GM12874 (cell line): ENCODE measurements around the gene FKBP5.

ENCODE experiments used
- CTCF ChIP-seq: IDR thresholded peaks from 2 replicates; pipeline ENCODE4 v1.5.1; 2011; ENCODE audit warnings: low read depth, mild to moderate bottlenecking, control low read depth, low read length, moderate library complexity; ENCODE audit not compliant: insufficient read depth

FKBP5 gene

GRCh38 chr6:35731736-35732532, 43.2 kb upstream of the FKBP5 start:
- TF ChIP-seq CTCF: peak; percentile 28

GRCh38 chr6:35731414-35731735, 42.7 kb upstream of the FKBP5 start:
- no peak for TF ChIP-seq CTCF

GRCh38 chr6:35730745-35731413, 42.2 kb upstream of the FKBP5 start:
- no peak for TF ChIP-seq CTCF

- TF ChIP-seq CTCF: no peak
These were observed 41.0 kb upstream of the FKBP5 start for GRCh38 chr6:35729722-35730121.

GRCh38 chr6:35728683-35729678, 40.3 kb upstream of the FKBP5 start:
- TF ChIP-seq CTCF: peak; percentile 39

GRCh38 chr6:35727935-35728682, 39.4 kb upstream of the FKBP5 start:
- TF ChIP-seq CTCF: 0 out of 2 replicates have a peak, but pooled peaks have one; percentile 15
